Vagina (tissue), 2 donors: ENCODE data around the gene STH. TPM values are rescaled to one million over a fixed set of nuclear protein-coding genes. Genes with fewer than 3 reads are reported as not detected.

Experiments
- DNase-seq, 2 donors: peaks; one replicate each; pipeline ENCODE4 v3.0.0-alpha.2; 2017; ENCODE audit errors: extremely low spot score in 2 of 2
- H3K27ac ChIP-seq: fragments of 200-600 bp; sonication (generic); one replicate; pipeline ENCODE4 v1.5.1; 2019
- H3K27me3 ChIP-seq: fragments of 200-600 bp; sonication (generic); one replicate; pipeline ENCODE4 v1.5.1; 2019
- H3K36me3 ChIP-seq, 2 donors: fragments of 200-600 bp; sonication (generic); one replicate each; pipeline ENCODE4 v1.5.1; 2017 to 2019
- H3K4me1 ChIP-seq: fragments of 200-600 bp; sonication (generic); one replicate; pipeline ENCODE4 v1.5.1; 2019
- H3K4me3 ChIP-seq, 2 donors: fragments of 200-600 bp; sonication (generic); 1 replicate in 1 of 2; 2 replicates in 1 of 2; pipeline ENCODE4 v1.5.1; 2016 to 2019
- H3K9me3 ChIP-seq: fragments of 200-600 bp; sonication (generic); one replicate; pipeline ENCODE4 v1.5.1; 2019
- CTCF ChIP-seq, 3 experiments: fragments of 450-650 bp in 2 of 3; fragments of 200-600 bp in 1 of 3; sonication (generic) in 1 of 3; IDR thresholded peaks; one replicate each; pipeline ENCODE4 v1.5.1; 2017 to 2019; ENCODE audit warnings: antibody characterized with exemption in 3 of 3, mild to moderate bottlenecking in 2 of 3, moderate library complexity in 2 of 3
- POLR2A ChIP-seq, 2 donors: fragments of 450-650 bp; IDR thresholded peaks; one replicate each; pipeline ENCODE4 v1.6.1; 2017; ENCODE audit warnings: antibody characterized with exemption in 2 of 2, mild to moderate bottlenecking in 2 of 2, moderate library complexity in 2 of 2
- POLR2AphosphoS5 ChIP-seq, 2 donors: sonication (generic); formaldehyde crosslinking; IDR thresholded peaks; one replicate each; pipeline ENCODE4 v1.9.0; 2017; ENCODE audit warnings: antibody characterized with exemption in 2 of 2, mild to moderate bottlenecking in 2 of 2, low read depth in 1 of 2; ENCODE audit not compliant: insufficient read depth in 1 of 2
- intact Hi-C: fragments of 100-400 bp; cut with DNase I; formaldehyde crosslinking; loops from one replicate; pipeline ENCODE4 v1.15.1; 2023
- total RNA-seq: library from RNA; depleted of rRNA; stranded (reverse); fragments of >200 nt; gene quantifications from one replicate; pipeline ENCODE4 v1.2.3, GENCODE V29; 2016

STH gene
- total RNA-seq, 1 donor from 2014 or later: not detected

- no peak for DNase-seq
- Histone ChIP-seq H3K9me3 (no peaks in the 10 kb centered on the region), H3K27me3 (no peaks in the 10 kb centered on the region), H3K4me1 (no peaks in the 10 kb centered on the region), H3K27ac (no peak overlapping the region), H3K4me3 (no peak overlapping the region), H3K36me3 (no peaks in the 10 kb centered on the region)
- no peak for TF ChIP-seq POLR2A (IDR thresholded peaks at IDR 0.05)
- TF ChIP-seq CTCF (IDR thresholded peaks at IDR 0.05): no peak
- TF ChIP-seq POLR2AphosphoS5 (IDR thresholded peaks at IDR 0.05; ENCODE audit: insufficient read depth in 1 of 2, low read depth in 1 of 2): no peak
- intact Hi-C loops: no loop called here
Observed at GRCh38 chr17:45979137-45979536, 19.9 kb upstream of the STH start.

GRCh38 chr17:45980855-45981254 is 18.2 kb upstream of the STH start:
- Histone ChIP-seq H3K4me3 (no peak overlapping the region), H3K36me3 (no peaks in the 10 kb centered on the region), H3K27me3 (no peaks in the 10 kb centered on the region), H3K9me3 (no peaks in the 10 kb centered on the region), H3K4me1 (no peaks in the 10 kb centered on the region), H3K27ac (no peak overlapping the region)
- DNase-seq: no peak
- TF ChIP-seq POLR2A (IDR thresholded peaks at IDR 0.05): no peak
- no peak for TF ChIP-seq POLR2AphosphoS5 (IDR thresholded peaks at IDR 0.05; ENCODE audit: insufficient read depth in 1 of 2, low read depth in 1 of 2)
- no peak for TF ChIP-seq CTCF (IDR thresholded peaks at IDR 0.05)
- intact Hi-C loops: no loop called here

GRCh38 chr17:45981306-45981705 is 17.7 kb upstream of the STH start:
- no peaks in the 10 kb centered on the region for H3K36me3 ChIP-seq
- no peaks in the 10 kb centered on the region for H3K4me1 ChIP-seq
- no peak overlapping the region for H3K4me3 ChIP-seq
- no peaks in the 10 kb centered on the region for H3K9me3 ChIP-seq
- no peak for DNase-seq
- intact Hi-C loops: no loop called here
- no peaks in the 10 kb centered on the region for H3K27me3 ChIP-seq
- TF ChIP-seq POLR2A (IDR thresholded peaks at IDR 0.05): no peak
- TF ChIP-seq CTCF (IDR thresholded peaks at IDR 0.05): no peak
- no peak for TF ChIP-seq POLR2AphosphoS5 (IDR thresholded peaks at IDR 0.05; ENCODE audit: insufficient read depth in 1 of 2, low read depth in 1 of 2)
- no peak overlapping the region for H3K27ac ChIP-seq

- H3K36me3 ChIP-seq: no peaks in the 10 kb centered on the region
- DNase-seq: no peak
- intact Hi-C loops: no loop called here
- no peaks in the 10 kb centered on the region for H3K27me3 ChIP-seq
- H3K4me3 ChIP-seq: no peak overlapping the region
- no peak overlapping the region for H3K27ac ChIP-seq
- TF ChIP-seq POLR2A (IDR thresholded peaks at IDR 0.05) (no peak), POLR2AphosphoS5 (IDR thresholded peaks at IDR 0.05; ENCODE audit: insufficient read depth in 1 of 2, low read depth in 1 of 2) (no peak), CTCF (IDR thresholded peaks at IDR 0.05) (no peak)
- H3K4me1 ChIP-seq: no peaks in the 10 kb centered on the region
- H3K9me3 ChIP-seq: no peaks in the 10 kb centered on the region
Observed at GRCh38 chr17:45982791-45983613, 16.0 kb upstream of the STH start.

- Histone ChIP-seq H3K9me3 (no peaks in the 10 kb centered on the region), H3K4me1 (no peaks in the 10 kb centered on the region), H3K27me3 (no peaks in the 10 kb centered on the region), H3K27ac (no peak overlapping the region), H3K36me3 (no peaks in the 10 kb centered on the region), H3K4me3 (no peak overlapping the region)
- DNase-seq: no peak
- TF ChIP-seq POLR2AphosphoS5 (IDR thresholded peaks at IDR 0.05; ENCODE audit: insufficient read depth in 1 of 2, low read depth in 1 of 2): no peak
- TF ChIP-seq CTCF (IDR thresholded peaks at IDR 0.05): no peak
- TF ChIP-seq POLR2A (IDR thresholded peaks at IDR 0.05): no peak
- intact Hi-C loops: no loop called here
Observed at GRCh38 chr17:45983614-45984310, 15.3 kb upstream of the STH start.
